ENCODE measurements around the gene MBD3L3. TPM values are rescaled to one million over a fixed set of nuclear protein-coding genes. Genes with fewer than 3 reads are reported as not detected.
"Not testable (repeated sequence)": the region's sequence is repeated elsewhere in the genome, so short reads cannot be mapped to it uniquely, and the experiment has no call there.

The MBD3L3 gene
- polyA plus RNA-seq, 2 of the 4 experiments (the other 2 are of a cell fraction) = not detected

DNA sequence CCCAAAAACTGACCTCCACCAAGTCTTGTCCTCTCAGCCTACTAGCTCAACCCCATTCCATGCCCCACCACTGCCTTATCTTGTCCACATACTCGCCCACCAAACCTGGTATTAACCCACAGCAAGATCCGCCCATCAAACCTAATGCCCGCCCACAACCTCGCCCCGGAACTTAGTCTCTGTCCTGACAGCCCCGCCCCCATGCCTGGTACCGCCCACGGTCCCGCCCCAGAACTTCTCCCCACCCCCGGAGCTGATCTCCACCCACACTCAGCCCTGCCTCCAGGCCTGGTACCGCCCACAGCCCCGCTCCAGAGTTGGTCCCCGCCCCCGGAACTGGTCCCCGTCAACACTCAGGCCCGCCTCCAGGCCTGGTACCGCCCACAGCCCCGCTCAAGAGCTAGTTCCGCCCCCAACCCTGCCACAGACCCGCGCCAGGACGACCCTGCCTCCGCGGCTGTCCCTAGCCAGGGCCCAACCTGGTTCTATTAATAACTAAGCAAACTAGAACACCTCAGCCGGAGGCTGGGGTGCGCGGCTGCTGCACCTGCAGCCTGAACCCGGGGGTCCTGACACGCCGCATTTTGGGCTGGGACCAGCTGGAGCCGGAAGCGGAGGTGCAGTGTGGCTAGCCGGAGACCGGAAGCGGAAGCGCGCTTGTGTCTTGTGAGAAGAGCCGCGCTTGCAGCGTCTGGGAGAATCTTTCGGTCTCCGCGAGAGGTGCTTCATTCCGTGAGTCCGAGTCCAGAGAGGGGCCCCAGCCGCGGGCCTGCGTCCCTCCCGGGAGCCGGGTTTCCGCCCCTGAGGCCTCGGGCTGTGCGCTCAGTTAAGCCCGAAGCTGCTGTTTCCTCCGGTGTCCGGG lies 10.8 kb upstream of the MBD3L3 start, which contains the start of gene ZNF557:
Gene ZNF557, plus strand, starts transcription at position 662 of the 862 bp plus-strand sequence. CDS start 5,372 bp downstream, outside the sequence.
- ATAC-seq (peak; percentile 98), DNase-seq (ENCODE audit: low read depth in 1 of 2, low spot score in 1 of 2) (peak; percentile 68 to 96), FAIRE-seq (no peak)
- Histone ChIP-seq H3K4me3 (peak within 1 kb of the TSS; percentile 84), H3K27ac (peak within 1 kb of the TSS; percentile 92 to 97), H3K4me2 (peak within 1 kb of the TSS; percentile 87), H3K4me1 (no peaks in the 10 kb centered on the region), H3K9me3 (peaks cover 30% of the 10 kb centered on the region)
- ChIA-PET POLR2A (interaction anchor here (0.7 to 1.4 kb wide), 4 partner anchors 12 to 406 kb away, joined by 4 to 18 read pairs (median 8); no protein-coding TSS in a partner anchor), CTCF (no interaction called here)
- WGBS (ENCODE audit: missing lambda C conversion rate) = 0% methylated on average over 1 of the region's 56 CpGs
- TF ChIP-seq JUN (IDR thresholded peaks at IDR 0.05) (peak; percentile 62 to 81; a peak in 4 of 5 replicates), PHF8 (IDR thresholded peaks at IDR 0.05; ENCODE audit: borderline replicate concordance, low read depth) (peak; percentile 61; the same call in 1 of the 2 replicates), RFX5 (IDR thresholded peaks at IDR 0.05) (no peak), MAFK (IDR thresholded peaks at IDR 0.05; ENCODE audit: partially characterized antibody) (no peak), POLR2A (IDR thresholded peaks at IDR 0.05; ENCODE audit: low read length) (peak; percentile 51), MYC (IDR thresholded peaks at IDR 0.05; ENCODE audit: borderline replicate concordance, low read length) (no peak), MAX (IDR thresholded peaks at IDR 0.05) (peak; percentile 63; the same call in 1 of the 2 replicates)
- TF ChIP-seq, protein P1, sequence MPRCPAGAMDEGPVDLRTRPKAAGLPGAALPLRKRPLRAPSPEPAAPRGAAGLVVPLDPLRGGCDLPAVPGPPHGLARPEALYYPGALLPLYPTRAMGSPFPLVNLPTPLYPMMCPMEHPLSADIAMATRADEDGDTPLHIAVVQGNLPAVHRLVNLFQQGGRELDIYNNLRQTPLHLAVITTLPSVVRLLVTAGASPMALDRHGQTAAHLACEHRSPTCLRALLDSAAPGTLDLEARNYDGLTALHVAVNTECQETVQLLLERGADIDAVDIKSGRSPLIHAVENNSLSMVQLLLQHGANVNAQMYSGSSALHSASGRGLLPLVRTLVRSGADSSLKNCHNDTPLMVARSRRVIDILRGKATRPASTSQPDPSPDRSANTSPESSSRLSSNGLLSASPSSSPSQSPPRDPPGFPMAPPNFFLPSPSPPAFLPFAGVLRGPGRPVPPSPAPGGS (IDR thresholded peaks at IDR 0.05) = peak; percentile 67; the same call in 2 of the 3 replicates
- TF ChIP-seq, protein P2, sequence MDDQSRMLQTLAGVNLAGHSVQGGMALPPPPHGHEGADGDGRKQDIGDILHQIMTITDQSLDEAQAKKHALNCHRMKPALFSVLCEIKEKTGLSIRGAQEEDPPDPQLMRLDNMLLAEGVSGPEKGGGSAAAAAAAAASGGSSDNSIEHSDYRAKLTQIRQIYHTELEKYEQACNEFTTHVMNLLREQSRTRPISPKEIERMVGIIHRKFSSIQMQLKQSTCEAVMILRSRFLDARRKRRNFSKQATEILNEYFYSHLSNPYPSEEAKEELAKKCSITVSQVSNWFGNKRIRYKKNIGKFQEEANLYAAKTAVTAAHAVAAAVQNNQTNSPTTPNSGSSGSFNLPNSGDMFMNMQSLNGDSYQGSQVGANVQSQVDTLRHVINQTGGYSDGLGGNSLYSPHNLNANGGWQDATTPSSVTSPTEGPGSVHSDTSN (IDR thresholded peaks at IDR 0.05) = 0 out of 2 replicates have a peak, but pooled peaks have one; percentile 7

DNA sequence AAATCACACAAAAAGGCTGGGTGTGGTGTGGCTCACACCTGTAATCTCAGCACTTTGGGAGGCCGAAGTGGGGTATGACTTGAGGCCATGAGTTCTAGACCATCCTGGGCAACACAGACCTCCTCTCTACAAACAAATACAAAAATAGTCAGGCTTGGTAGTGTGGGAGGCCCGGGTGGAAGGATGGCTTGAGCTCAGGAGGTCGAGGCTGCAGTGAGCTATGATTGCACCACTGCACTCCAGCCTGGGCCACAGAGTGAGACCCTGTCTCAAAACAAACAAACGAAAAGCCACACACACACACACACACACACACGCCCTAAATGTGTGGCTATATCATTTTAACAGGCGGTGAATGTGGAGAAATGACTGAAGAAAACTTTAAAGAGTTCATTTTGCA lies 10.1 kb upstream of the MBD3L3 start:
- POLR2A ChIA-PET = interaction anchor here (0.9 to 1.4 kb wide), 3 partner anchors 12 to 31 kb away, joined by 4 to 18 read pairs (median 5); no protein-coding TSS in a partner anchor
- 51% methylated on average over 6 of the region's 6 CpGs for WGBS (ENCODE audit: missing lambda C conversion rate)
- peaks cover 25% of the 10 kb centered on the region for H3K9me3 ChIP-seq
- FAIRE-seq (no peak), DNase-seq (ENCODE audit: low read depth in 1 of 2, low spot score in 1 of 2) (no peak), ATAC-seq (no peak)
- TF ChIP-seq RNF2 (IDR thresholded peaks at IDR 0.05; ENCODE audit: borderline replicate concordance, low read depth) = no peak
- no peak for TF ChIP-seq ESRRA (IDR thresholded peaks at IDR 0.05; ENCODE audit: borderline replicate concordance, low read length)
- CTCF ChIA-PET = no interaction called here
- H3K4me1 ChIP-seq = no peaks in the 10 kb centered on the region
- peak overlapping the region; percentile 63 for H3K4me2 ChIP-seq
- peak overlapping the region; percentile 1 to 97; a peak in 3 of 6 replicates for H3K27ac ChIP-seq
- peak overlapping the region; percentile 30 for H3K4me3 ChIP-seq

- no peak overlapping the region for H3K4me3 ChIP-seq
- H3K9me3 ChIP-seq = peaks cover 17% of the 10 kb centered on the region
- WGBS (ENCODE audit: missing lambda C conversion rate) = 39% methylated on average over 2 of the region's 2 CpGs
- ChIA-PET CTCF (no interaction called here), POLR2A (no interaction called here)
- no peak overlapping the region for H3K27ac ChIP-seq
- FAIRE-seq = no peak
- no peak for ATAC-seq
- DNase-seq (ENCODE audit: low read depth in 1 of 2, low spot score in 1 of 2) = no peak
- H3K4me2 ChIP-seq = no peak overlapping the region
- H3K4me1 ChIP-seq = no peaks in the 10 kb centered on the region
- no peak for TF ChIP-seq CBX8 (IDR thresholded peaks at IDR 0.05)
- no peak for TF ChIP-seq TFCP2L1 (CRISPR knock-in tag; IDR thresholded peaks at IDR 0.05)
These were observed 9.2 kb upstream of the MBD3L3 start for GRCh38 chr19:7067716-7068115.

- H3K4me1 ChIP-seq, H3K27ac ChIP-seq, POLR2A ChIA-PET, H3K4me3 ChIP-seq, H3K4me2 ChIP-seq, CTCF ChIA-PET, ATAC-seq, FAIRE-seq: not testable (repeated sequence)
- H3K9me3 ChIP-seq = peaks cover 11% of the 10 kb centered on the region
- DNase-seq (ENCODE audit: low read depth in 1 of 2, low spot score in 1 of 2) = peak in 1 of 2 experiments; percentile 77
- 22% methylated on average over 12 of the region's 13 CpGs for WGBS (ENCODE audit: missing lambda C conversion rate)
- TF ChIP-seq RAD21 (conservative IDR thresholded peaks at IDR 0.05 in 1 of 2, IDR thresholded peaks at IDR 0.05 in 1 of 2) = peak in 1 of 2 experiments; percentile 42; a peak in 2 of 5 replicates
These were observed 8.6 kb upstream of the MBD3L3 start for GRCh38 chr19:7067122-7067521.

All from A549 (cell line).